Stimulated activated CD8-positive, alpha-beta memory T cell treated with anti-CD3 and anti-CD28 coated beads, Interleukin-7, amount 100 ng/mL, for 1 hour (primary cell): Measurements from ENCODE around the gene VASP.

Experiments used
- DNase-seq, 2 donors: peaks; one replicate each; pipeline ENCODE4 v3.0.0-alpha.2; 2020; ENCODE audit warnings: low read depth in 2 of 2

VASP gene

GRCh38 chr19:45506989-45507871 lies at the start of gene VASP:
Gene VASP, plus strand, starts transcription at chr19:45507479. Its CDS starts 293 bp downstream, at chr19:45507772.
- DNase-seq = peak; percentile 88 to 89

DNA sequence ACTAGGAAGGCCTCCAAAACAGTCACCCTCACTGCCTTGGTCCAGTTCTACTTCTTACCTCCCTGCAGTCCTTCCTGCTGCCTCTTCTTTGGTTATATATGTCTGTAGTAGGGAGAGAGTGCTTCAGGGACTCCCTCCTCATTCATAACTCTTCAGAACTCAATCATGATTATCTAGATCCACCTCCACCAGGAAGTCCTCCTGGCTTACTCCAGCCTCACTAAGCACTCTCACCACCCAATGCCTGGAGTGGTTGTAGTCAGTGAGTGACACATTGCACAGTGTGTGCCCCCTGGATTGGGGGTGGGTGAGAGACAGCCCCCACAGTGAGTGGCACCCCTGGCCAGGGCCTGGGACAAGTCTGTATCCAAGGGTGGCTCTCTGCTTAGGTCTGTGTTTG lies 49.5 kb upstream of the VASP start:
- DNase-seq = no peak

- DNase-seq = no peak
These were observed 46.4 kb upstream of the VASP start for GRCh38 chr19:45460807-45461347.

DNA sequence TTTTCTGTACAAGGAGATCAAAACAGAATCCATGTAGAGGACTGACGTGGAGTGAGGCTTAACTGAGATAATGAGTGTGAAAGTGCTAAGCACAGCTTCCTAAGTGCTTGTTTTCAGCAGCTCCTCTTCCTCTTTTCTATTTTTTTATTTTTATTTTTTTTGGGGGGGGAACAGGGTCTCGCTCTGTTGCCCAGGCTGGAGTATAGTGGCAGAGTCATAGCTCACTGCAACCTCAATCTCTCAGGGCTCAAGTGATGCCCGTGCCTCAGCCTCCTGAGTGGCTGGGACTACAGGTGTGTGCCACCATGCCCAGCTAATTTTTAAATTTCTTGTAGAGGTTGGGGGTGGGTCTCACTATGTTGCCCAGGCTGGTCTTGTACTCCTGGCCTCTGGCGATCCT lies 45.1 kb upstream of the VASP start:
- no peak for DNase-seq

- DNase-seq = no peak
These were observed 44.0 kb upstream of the VASP start for GRCh38 chr19:45463241-45463640.

GRCh38 chr19:45464274-45464673 lies 43.0 kb upstream of the VASP start:
- no peak for DNase-seq

- no peak for DNase-seq
These were observed 42.3 kb upstream of the VASP start for GRCh38 chr19:45464852-45465441.

DNA sequence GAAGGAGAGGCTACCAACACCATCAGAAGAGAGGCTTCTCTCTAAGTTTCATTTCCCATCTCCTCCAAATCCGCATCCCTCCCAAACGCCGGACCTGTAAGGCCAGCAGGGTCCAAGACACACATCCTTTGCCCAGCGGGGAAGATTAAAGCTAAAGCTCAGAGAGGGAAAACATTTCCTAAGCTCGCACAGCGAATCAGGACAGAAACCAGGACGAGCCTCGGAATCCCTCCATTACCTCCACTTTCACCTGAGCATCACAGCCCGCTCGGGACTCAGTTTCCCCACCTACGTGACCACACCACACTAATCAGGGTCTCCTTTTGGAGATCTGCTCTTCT lies 40.2 kb upstream of the VASP start:
- DNase-seq = no peak

DNA sequence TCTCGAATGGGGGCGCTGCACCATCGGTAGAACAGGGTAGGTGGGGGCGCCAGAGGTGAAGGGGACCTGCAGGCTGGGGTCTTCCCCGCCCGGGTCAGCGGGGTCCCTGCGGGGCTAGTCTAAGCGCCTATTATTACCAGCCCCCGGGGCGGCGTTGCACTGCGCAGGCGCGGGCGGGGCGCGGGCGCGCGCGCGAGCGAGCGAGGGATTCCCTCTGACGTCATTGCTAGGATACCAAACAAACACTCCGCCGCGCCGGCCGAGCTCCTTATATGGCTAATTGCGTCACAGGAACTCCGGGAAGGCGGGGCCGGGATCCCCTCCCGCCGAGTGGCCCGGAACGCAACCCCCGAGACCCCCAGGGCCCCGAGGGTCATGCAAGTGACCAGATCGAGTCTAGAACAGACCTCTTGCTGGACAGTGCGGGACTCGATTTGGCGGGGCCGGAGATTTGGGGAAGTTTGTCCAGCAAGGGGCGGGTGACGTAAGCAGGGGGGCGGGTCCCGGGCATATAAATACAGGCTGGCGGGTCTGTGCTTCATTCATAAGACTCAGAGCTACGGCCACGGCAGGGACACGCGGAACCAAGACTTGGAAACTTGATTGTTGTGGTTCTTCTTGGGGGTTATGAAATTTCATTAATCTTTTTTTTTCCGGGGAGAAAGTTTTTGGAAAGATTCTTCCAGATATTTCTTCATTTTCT lies 39.7 kb upstream of the VASP start, which contains the start of gene FOSB:
Gene FOSB (plus strand): TSS at position 541 of the 703 bp plus-strand sequence. CDS start 591 bp downstream, outside the sequence.
- DNase-seq = peak; percentile 92 to 93

GRCh38 chr19:45468159-45468651 lies 39.1 kb upstream of the VASP start:
- DNase-seq = no peak

GRCh38 chr19:45468803-45469131 lies 38.5 kb upstream of the VASP start:
- no peak for DNase-seq

GRCh38 chr19:45469132-45469944 lies 37.9 kb upstream of the VASP start:
- DNase-seq = peak; percentile 81 to 84

- no peak for DNase-seq
These were observed 37.1 kb upstream of the VASP start for GRCh38 chr19:45469945-45470761.

DNA sequence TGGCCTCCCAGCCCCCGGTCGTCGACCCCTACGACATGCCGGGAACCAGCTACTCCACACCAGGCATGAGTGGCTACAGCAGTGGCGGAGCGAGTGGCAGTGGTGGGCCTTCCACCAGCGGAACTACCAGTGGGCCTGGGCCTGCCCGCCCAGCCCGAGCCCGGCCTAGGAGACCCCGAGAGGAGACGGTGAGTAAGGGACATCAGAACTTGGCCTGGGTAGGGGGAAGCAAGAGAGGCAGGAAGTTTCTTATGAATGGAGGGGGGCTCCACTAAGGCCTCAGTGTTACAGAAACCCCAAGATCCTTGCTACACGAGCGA lies 36.6 kb upstream of the VASP start:
- DNase-seq = no peak

GRCh38 chr19:45471111-45471930 lies 36.0 kb upstream of the VASP start:
- no peak for DNase-seq

GRCh38 chr19:45471931-45472562 lies 35.2 kb upstream of the VASP start:
- DNase-seq = no peak

GRCh38 chr19:45472563-45473366 lies 34.5 kb upstream of the VASP start:
- no peak for DNase-seq

DNA sequence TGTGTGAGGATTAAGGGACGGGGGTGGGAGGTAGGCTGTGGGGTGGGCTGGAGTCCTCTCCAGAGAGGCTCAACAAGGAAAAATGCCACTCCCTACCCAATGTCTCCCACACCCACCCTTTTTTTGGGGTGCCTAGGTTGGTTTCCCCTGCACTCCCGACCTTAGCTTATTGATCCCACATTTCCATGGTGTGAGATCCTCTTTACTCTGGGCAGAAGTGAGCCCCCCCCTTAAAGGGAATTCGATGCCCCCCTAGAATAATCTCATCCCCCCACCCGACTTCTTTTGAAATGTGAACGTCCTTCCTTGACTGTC lies 34.0 kb upstream of the VASP start:
- DNase-seq = no peak
